ENCODE data around the gene PUSL1.

Gene PUSL1

DNA sequence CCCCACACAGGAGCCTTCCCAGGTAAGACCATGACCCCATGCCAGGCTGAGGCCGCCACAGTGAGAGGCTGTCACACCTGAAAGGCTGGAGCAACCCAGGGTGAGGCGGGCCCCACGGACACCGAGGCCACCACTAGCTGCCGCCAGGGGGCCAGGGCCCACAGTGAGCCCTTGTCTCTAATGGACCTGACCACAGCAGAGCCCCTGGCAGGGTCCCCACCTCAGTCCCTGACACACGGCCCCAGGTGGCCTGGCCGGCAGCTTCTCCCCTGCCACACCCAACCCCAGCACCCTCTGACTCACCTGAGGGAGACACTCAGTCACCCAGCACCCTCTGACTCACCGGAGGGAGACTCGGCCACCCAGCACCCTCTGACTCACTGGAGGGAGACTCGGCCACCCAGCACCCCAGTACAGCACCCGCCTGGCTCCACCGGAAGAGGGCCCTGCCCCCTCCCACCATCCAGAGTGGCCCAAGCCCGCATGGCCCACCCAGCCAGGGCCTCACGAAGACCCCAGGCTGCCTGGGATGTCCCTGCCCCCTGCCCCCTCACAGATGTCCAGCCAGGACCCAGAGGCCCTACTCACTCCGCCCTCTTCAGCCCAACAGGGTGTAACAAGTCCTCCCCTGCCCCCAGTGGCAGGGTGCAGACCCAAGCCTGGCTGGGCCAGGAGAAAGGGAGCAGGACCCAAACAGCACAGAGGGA, 36.4 kb downstream of the PUSL1 start:
- no peak overlapping the region for H3K4me3 ChIP-seq (ENCODE audit: extremely low read depth, insufficient read depth, low read length, poor library complexity, severe bottlenecking)
- H3K27ac ChIP-seq (ENCODE audit: low read depth, low read length, severe bottlenecking): no peak overlapping the region
- peaks cover 20% of the 10 kb centered on the region for H3K36me3 ChIP-seq (ENCODE audit: control insufficient read depth, insufficient read depth, low read length)
- WGBS, 2 experiments (ENCODE audit: insufficient coverage in 2 of 2): 71 to 88% methylated on average over 12 to 14 of the region's 15 CpGs
- peaks cover 19% of the 10 kb centered on the region for H3K4me1 ChIP-seq (ENCODE audit: control insufficient read depth, insufficient read depth, low read length, poor library complexity, severe bottlenecking)
- no peaks in the 10 kb centered on the region for H3K9me3 ChIP-seq (ENCODE audit: control insufficient read depth, low read length)

DNA sequence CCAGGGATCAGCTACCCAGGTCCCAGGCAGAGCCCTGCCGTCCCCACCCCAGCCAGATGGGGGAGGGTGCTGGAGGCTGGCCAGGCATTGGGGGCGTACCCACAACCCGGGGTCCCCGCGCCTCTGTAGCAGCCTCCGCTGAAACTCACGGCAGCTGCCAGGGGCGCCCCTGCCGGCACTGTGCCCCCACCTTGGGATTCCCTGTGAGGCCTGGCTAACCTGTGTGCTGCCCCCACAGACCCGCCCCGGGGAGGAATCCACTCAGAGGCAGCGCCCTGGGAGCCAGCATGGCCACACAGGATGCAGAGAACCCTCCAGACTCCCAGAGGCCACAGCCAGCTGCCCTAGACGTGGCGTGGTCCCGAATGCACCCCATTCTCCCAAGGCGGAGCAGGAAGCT, 37.0 kb downstream of the PUSL1 start:
- H3K9me3 ChIP-seq (ENCODE audit: control insufficient read depth, low read length): no peaks in the 10 kb centered on the region
- H3K4me3 ChIP-seq (ENCODE audit: extremely low read depth, insufficient read depth, low read length, poor library complexity, severe bottlenecking): no peak overlapping the region
- 96% methylated on average over 15 to 16 of the region's 16 CpGs for WGBS, 2 experiments (ENCODE audit: insufficient coverage in 2 of 2)
- no peak overlapping the region for H3K27ac ChIP-seq (ENCODE audit: low read depth, low read length, severe bottlenecking)
- H3K4me1 ChIP-seq (ENCODE audit: control insufficient read depth, insufficient read depth, low read length, poor library complexity, severe bottlenecking): peaks cover 19% of the 10 kb centered on the region
- H3K36me3 ChIP-seq (ENCODE audit: control insufficient read depth, insufficient read depth, low read length): peaks cover 17% of the 10 kb centered on the region

DNA sequence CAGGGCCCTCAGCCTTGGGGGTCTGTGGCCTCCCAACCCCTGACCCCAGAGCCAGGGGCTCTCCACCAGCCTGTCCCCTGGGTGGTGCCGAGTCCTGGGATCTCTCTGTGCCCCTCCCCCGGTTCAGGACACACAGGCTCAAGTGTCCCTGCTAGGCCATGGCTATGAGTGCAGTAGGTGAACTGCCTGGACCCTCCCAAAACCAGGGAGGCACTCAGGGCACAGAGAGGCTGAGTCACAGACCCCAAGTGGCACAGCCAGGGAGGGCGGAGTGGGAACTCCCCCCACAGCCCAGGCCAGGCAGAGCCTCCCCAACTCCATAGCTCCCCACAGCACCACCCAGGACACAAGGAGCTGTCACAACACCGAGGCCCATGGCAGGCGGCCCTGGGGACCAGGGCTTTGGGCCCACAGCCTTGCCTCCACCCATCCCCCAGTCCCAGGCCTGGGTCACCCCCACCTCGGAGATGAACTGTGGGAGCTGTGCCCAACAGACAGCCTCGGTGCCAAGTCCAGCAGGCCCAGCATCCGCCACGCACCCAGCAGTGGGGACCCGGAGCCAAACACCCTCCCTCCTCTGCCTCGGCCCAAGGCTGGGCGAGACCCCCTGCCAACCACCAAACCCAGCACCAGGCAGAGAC, 37.6 kb downstream of the PUSL1 start:
- peaks cover 19% of the 10 kb centered on the region for H3K4me1 ChIP-seq (ENCODE audit: control insufficient read depth, insufficient read depth, low read length, poor library complexity, severe bottlenecking)
- H3K4me3 ChIP-seq (ENCODE audit: extremely low read depth, insufficient read depth, low read length, poor library complexity, severe bottlenecking): no peak overlapping the region
- H3K9me3 ChIP-seq (ENCODE audit: control insufficient read depth, low read length): no peaks in the 10 kb centered on the region
- H3K27ac ChIP-seq (ENCODE audit: low read depth, low read length, severe bottlenecking): no peak overlapping the region
- 91 to 93% methylated on average over 4 to 7 of the region's 12 CpGs for WGBS, 2 experiments (ENCODE audit: insufficient coverage in 2 of 2)
- H3K36me3 ChIP-seq (ENCODE audit: control insufficient read depth, insufficient read depth, low read length): peaks cover 11% of the 10 kb centered on the region

DNA sequence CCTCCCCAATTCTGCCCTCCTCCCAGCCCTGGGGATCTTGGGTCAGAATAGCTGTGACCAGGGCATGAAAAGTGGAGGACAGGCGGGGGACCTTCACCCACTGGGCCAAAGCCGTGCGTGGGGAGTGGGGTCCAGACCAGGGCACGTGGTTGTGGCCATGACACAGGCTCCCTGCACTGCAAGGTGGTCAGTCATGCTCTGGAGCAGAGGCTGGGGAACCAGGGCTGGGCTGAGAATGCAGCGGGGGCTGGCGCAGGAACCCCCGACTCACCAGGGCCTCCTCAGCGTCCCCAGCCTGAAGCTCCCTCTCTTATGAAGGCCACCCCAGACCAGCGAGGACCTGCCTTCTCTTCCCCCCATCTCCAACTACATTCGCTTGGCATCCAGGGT, 38.1 kb downstream of the PUSL1 start:
- H3K4me3 ChIP-seq (ENCODE audit: extremely low read depth, insufficient read depth, low read length, poor library complexity, severe bottlenecking): no peak overlapping the region
- WGBS, 2 experiments (ENCODE audit: insufficient coverage in 2 of 2): 98 to 99% methylated on average over 7 to 10 of the region's 10 CpGs
- peaks cover 21% of the 10 kb centered on the region for H3K4me1 ChIP-seq (ENCODE audit: control insufficient read depth, insufficient read depth, low read length, poor library complexity, severe bottlenecking)
- H3K9me3 ChIP-seq (ENCODE audit: control insufficient read depth, low read length): no peaks in the 10 kb centered on the region
- H3K36me3 ChIP-seq (ENCODE audit: control insufficient read depth, insufficient read depth, low read length): peaks cover 6% of the 10 kb centered on the region
- H3K27ac ChIP-seq (ENCODE audit: low read depth, low read length, severe bottlenecking): no peak overlapping the region

DNA sequence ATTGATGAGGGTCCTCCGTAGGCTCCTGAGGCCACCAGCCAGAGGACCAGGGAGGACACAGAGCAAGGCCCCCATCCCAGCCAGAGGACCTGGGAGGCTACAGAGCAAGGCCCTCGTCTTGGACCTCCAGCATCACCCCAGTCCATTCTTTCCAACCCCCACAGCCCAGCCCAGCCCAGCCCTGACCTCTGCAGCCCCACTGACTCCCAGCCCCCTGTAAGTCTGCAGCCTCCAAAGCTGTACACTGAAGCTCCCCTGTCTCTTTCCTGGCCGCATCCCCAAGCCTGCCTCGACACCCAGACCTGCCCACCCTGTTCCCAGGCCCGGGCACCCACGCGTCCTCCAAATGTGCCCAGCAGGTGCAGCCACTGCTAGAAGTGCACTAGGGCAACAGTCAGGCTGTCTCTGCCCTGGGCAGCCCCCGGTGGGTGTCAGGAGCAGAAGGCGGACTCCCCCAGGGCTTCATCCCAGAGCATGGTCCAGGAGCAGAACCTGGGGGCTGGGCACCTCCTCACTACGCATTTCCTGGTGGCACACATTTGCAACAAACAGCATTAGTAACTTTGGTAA, 38.7 kb downstream of the PUSL1 start:
- no peaks in the 10 kb centered on the region for H3K9me3 ChIP-seq (ENCODE audit: control insufficient read depth, low read length)
- H3K4me1 ChIP-seq (ENCODE audit: control insufficient read depth, insufficient read depth, low read length, poor library complexity, severe bottlenecking): peaks cover 26% of the 10 kb centered on the region
- WGBS, 2 experiments (ENCODE audit: insufficient coverage in 2 of 2): 83 to 94% methylated on average over 6 to 10 of the region's 10 CpGs
- H3K27ac ChIP-seq (ENCODE audit: low read depth, low read length, severe bottlenecking): no peak overlapping the region
- H3K4me3 ChIP-seq (ENCODE audit: extremely low read depth, insufficient read depth, low read length, poor library complexity, severe bottlenecking): peak overlapping the region; percentile 54
- no peaks in the 10 kb centered on the region for H3K36me3 ChIP-seq (ENCODE audit: control insufficient read depth, insufficient read depth, low read length)

DNA sequence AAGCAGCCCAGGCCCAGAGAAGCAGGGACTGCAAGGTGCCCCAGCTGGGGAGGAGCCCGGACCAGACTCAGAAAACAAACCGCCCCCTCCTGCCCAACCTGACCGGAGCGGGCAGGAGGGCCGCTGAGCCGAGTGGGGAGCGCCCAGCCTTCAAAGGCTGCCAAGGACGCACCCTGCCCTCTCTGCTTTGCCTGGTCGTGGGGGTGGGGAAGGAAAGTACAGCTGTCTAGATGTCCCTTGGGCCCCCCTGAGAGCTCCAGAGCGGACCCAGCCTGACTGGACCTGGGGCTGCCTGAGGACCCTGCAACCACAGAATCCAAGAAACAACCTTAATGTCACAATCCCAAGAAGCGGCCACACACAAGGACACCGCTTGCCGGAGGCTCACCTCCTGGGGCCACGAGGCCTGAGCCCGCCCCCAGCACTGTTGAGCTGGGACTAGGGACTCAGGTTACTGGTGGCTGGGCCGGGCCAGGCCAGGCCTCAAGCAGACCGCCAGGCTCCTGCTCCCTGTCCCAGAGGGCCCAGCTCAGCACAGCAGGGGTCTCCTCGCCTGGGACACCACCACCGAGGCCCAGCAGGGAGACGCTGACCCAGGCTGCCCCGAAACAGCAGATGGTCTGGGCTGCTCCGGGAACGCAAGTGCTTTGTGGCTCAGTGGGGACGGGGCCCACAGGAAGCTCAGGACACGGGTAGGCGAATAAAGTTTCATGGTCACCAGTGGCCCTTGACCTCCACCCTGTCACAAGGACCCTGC, 39.4 kb downstream of the PUSL1 start:
- Histone ChIP-seq H3K36me3 (ENCODE audit: control insufficient read depth, insufficient read depth, low read length) (peaks cover 5% of the 10 kb centered on the region), H3K9me3 (ENCODE audit: control insufficient read depth, low read length) (no peaks in the 10 kb centered on the region), H3K4me3 (ENCODE audit: extremely low read depth, insufficient read depth, low read length, poor library complexity, severe bottlenecking) (peak overlapping the region; percentile 54), H3K27ac (ENCODE audit: low read depth, low read length, severe bottlenecking) (no peak overlapping the region), H3K4me1 (ENCODE audit: control insufficient read depth, insufficient read depth, low read length, poor library complexity, severe bottlenecking) (peaks cover 28% of the 10 kb centered on the region)
- WGBS, 2 experiments (ENCODE audit: insufficient coverage in 2 of 2): 27 to 29% methylated on average over 17 to 24 of the region's 26 CpGs

DNA sequence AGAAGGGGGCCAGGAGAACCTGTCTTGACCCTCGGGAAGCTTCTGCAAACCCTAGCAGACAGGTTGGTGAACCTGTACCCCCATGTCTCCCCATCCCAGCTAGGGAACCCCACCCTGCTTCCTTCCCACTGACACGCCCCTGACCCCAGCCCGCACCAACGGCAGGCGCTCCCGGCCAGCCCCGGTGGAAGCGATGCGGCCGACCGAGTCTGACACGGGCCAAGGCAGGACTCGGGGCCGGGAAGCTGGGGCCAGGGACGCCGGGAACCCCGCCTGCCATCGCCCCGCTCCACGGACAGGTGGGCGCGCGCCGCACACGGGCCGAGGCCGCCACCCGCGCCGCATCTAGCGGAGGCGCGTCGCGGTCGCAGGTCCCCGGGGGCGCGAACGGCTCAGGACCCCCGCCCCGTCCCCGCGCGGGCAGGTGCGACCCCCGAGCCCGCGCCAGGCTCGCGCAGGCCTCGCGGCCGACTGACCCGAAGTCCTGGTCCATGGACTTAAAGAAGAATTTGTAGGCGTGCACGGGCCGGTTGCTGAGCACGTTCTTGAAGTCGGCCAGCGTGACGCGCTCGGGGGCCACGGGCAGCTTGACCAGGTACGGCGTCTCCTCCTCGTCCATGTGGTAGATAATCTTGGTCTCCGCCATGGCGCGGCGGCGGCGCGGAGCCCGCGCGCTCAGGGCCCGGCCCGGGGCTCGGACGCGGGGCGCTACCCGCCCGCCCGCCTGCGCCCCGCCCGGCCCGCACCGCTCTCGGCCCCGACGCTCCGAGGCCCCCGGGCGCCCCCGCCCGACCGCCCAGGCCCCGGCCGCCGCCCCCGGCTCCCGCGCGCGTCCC, 40.2 kb downstream of the PUSL1 start:
- H3K4me3 ChIP-seq (ENCODE audit: extremely low read depth, insufficient read depth, low read length, poor library complexity, severe bottlenecking): peak overlapping the region; percentile 54
- WGBS, 2 experiments (ENCODE audit: insufficient coverage in 2 of 2): 0 to 2% methylated on average over 57 to 70 of the region's 109 CpGs

DNA sequence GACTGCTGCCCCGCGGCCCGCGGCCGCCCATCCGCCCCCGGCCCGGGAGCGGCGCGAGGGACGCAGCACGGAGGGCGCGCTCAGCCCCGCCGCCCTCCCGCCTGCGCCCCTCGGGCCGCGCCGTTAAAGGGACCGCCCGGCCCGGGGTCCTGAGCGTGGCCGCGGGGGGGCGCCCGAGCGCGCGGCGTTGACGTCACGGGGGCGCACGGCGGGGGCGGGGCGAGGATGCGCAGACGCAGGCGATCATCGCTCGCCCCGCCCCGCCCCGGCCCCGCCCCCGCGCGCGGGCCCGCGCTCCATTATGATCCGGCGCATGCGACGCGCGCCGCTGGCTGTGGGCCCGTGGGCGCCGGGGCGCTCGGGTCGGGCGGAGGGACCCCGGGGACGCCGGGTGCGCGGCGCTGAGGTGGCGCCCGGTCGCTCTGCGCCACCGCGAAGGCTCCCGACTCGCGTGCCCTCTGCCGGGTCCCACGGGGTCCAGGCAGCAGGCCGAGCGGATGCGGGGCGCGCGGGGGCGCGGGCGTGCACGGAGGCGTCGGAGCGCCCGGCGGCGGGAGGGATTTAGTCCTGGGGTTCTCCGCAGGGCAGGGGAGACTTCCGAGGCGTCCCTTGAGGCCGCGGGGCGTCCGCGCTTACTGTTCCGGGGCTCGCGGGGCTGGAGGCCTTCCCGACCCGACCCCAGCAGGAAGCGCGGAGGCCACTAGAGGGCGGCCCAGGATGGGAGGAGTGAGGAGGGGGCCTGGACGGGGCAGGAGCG, 41.0 kb downstream of the PUSL1 start, which contains the start of gene DVL1:
Gene DVL1 (minus strand): TSS at position 163 of the 757 bp plus-strand sequence. CDS start 353 bp downstream, outside the sequence.
- 0 to 1% methylated on average over 54 to 74 of the region's 122 CpGs for WGBS, 2 experiments (ENCODE audit: insufficient coverage in 2 of 2)
- H3K36me3 ChIP-seq (ENCODE audit: control insufficient read depth, insufficient read depth, low read length): peaks cover 19% of the 10 kb centered on the region

More for the DNA sequence above, 40.2 kb downstream of the PUSL1 start:
- Histone ChIP-seq H3K36me3 (ENCODE audit: control insufficient read depth, insufficient read depth, low read length) (peaks cover 11% of the 10 kb centered on the region), H3K27ac (ENCODE audit: low read depth, low read length, severe bottlenecking) (no peak overlapping the region), H3K9me3 (ENCODE audit: control insufficient read depth, low read length) (no peaks in the 10 kb centered on the region), H3K4me1 (ENCODE audit: control insufficient read depth, insufficient read depth, low read length, poor library complexity, severe bottlenecking) (peaks cover 36% of the 10 kb centered on the region)

DNA sequence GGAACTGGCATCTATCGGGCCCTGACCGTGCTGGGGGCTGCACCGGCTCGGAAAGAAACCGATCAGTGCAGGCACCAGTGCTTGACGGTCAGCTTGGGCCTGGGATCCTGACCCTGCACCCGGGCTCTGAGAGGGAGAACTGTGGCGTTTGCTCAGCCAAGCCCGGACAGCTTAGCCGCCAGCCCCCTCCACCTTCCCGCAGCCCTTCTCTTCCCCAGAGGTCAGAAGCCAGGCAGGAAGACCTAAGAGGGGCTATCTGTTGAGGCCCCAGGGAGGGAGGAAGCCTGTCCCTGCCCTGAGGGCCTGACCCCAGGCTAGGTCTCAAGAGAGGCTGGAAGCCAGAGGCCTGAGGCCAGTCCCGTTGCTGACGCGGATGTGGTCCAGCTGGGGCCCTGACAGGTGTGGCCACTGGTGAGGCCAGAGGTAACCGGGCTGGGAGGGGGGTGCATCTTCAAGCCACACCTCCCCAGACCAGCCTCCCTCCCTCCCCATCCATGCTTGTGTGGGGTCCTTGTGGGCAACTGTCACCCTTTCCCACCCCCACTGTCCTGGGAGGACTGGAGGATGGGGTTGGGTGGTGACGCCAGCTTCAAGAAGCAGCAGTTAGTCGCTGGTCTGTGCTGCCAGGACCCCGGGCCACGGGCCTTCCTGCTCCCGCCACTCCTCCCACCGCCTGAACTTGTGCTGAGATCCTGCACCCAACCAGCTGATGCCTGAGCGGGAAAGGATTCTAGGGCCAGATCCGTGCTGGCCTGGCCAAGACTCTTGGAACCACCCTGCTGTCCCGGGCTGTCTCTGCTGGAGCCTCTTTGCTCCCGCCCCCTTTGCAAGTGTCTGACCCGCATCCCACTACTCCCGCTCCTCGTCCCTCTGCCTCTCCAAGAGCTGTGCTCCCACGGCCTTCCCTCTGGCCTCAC, 43.4 kb downstream of the PUSL1 start:
- Histone ChIP-seq H3K4me1 (ENCODE audit: control insufficient read depth, insufficient read depth, low read length, poor library complexity, severe bottlenecking) (peaks cover 30% of the 10 kb centered on the region), H3K27ac (ENCODE audit: low read depth, low read length, severe bottlenecking) (peak overlapping the region; percentile 66), H3K36me3 (ENCODE audit: control insufficient read depth, insufficient read depth, low read length) (peaks cover 20% of the 10 kb centered on the region), H3K4me3 (ENCODE audit: extremely low read depth, insufficient read depth, low read length, poor library complexity, severe bottlenecking) (peak overlapping the region; percentile 11), H3K9me3 (ENCODE audit: control insufficient read depth, low read length) (no peaks in the 10 kb centered on the region)
- WGBS, 2 experiments (ENCODE audit: insufficient coverage in 2 of 2): 65 to 68% methylated on average over 25 to 27 of the region's 29 CpGs

More for the DNA sequence above, 41.0 kb downstream of the PUSL1 start, which contains the start of gene DVL1:
- Histone ChIP-seq H3K27ac (ENCODE audit: low read depth, low read length, severe bottlenecking) (peak within 1 kb of the TSS; percentile 84), H3K4me3 (ENCODE audit: extremely low read depth, insufficient read depth, low read length, poor library complexity, severe bottlenecking) (peak within 1 kb of the TSS; percentile 54), H3K4me1 (ENCODE audit: control insufficient read depth, insufficient read depth, low read length, poor library complexity, severe bottlenecking) (peaks cover 36% of the 10 kb centered on the region), H3K9me3 (ENCODE audit: control insufficient read depth, low read length) (no peaks in the 10 kb centered on the region)
